Duodenal mucosa (tissue), 2 donors: Measurements from ENCODE around the gene DIAPH3.

ENCODE experiments used
- H3K27ac ChIP-seq: one replicate; pipeline ENCODE4 v1.7.0; 2013; ENCODE audit warnings: low read depth, low read length
- H3K27me3 ChIP-seq, 2 donors: one replicate each; pipeline ENCODE4 v1.7.0; 2013; ENCODE audit warnings: low read length in 2 of 2, control low read depth in 1 of 2; ENCODE audit not compliant: insufficient read depth in 2 of 2, control insufficient read depth in 1 of 2
- H3K36me3 ChIP-seq, 2 donors: one replicate each; pipeline ENCODE4 v1.7.0; 2013; ENCODE audit warnings: low read length in 2 of 2, control low read depth in 1 of 2; ENCODE audit not compliant: insufficient read depth in 2 of 2, control insufficient read depth in 1 of 2
- H3K4me1 ChIP-seq, 2 donors: one replicate each; pipeline ENCODE4 v1.7.0; 2013; ENCODE audit warnings: low read length in 2 of 2, control low read depth in 1 of 2; ENCODE audit not compliant: insufficient read depth in 2 of 2, control insufficient read depth in 1 of 2
- H3K4me3 ChIP-seq, 2 donors: one replicate each; pipeline ENCODE4 v1.7.0; 2013; ENCODE audit warnings: low read length in 2 of 2, low read depth in 1 of 2
- H3K9ac ChIP-seq, 2 donors: one replicate each; pipeline ENCODE4 v1.7.0; 2013; ENCODE audit warnings: low read length in 2 of 2, low read depth in 1 of 2
- H3K9me3 ChIP-seq, 2 donors: one replicate each; pipeline ENCODE4 v1.7.0; 2013; ENCODE audit warnings: low read length in 2 of 2, control low read depth in 1 of 2; ENCODE audit not compliant: control insufficient read depth in 1 of 2

DIAPH3 gene

DNA sequence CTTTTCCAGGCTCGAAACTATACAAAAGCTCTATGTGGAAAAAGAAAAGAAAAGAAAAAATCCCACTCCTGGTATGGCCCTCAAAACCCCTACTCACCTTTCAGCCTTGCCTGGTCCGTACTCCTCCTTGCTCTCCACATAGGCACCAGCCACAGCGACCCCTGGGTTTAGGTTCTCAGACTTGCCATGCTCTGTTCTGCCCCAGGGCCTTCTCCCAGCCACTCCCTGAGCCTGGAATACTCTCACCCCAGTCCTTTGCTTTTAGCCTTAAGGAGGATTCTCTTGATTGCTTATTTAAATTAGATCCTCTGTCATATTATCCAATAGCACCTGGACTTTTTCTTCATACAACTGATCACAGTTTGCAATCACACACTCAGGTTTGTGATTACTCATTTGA, 522.5 kb downstream of the DIAPH3 start:
- H3K27me3 ChIP-seq, result no peaks in the 10 kb centered on the region
- H3K36me3 ChIP-seq, result no peaks in the 10 kb centered on the region
- H3K4me1 ChIP-seq, result no peaks in the 10 kb centered on the region
- H3K9me3 ChIP-seq, result no peaks in the 10 kb centered on the region
- no peak overlapping the region for H3K9ac ChIP-seq
- no peak overlapping the region for H3K4me3 ChIP-seq
- no peak overlapping the region for H3K27ac ChIP-seq

DNA sequence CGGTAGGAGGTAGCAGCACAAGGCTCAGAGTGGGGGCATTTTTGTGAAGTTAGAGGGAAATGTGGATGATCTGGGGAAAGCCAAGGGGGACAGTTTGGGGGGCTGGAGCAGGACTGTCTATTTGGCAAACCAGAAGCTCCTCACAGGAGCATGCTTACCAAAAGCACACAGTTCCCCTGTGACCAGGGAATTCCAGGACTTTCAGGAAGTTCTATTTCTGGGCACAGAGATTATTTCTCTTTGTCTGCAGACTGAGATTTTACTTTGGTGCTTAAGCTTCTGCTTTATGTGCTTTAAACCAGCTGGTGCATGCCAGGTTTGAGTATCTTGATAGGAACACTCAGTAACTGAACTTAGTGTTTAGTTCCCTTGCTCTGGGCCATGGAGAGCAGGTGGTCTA, 525.3 kb downstream of the DIAPH3 start:
- H3K4me3 ChIP-seq, result no peak overlapping the region

DNA sequence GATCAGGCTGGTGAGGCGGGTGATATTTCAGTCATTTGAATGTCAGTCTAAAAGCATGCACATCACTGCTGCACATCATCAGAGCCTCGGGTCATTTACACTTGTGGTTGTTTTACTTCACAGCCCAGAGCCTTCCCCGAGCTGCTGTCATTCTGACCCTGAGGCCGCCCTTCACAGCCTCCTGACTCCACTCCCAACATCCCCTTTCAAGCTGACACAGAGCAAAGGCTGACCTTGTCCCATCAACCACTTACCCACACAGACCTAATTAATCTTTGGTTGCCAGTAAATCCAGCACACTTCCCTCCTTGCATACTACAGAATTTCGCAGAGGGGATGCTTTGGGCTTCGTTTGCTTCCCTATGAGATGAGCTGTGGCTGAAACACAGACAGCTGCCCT, 528.1 kb downstream of the DIAPH3 start:
- H3K4me1 ChIP-seq, result no peaks in the 10 kb centered on the region
- H3K9ac ChIP-seq, result no peak overlapping the region
- H3K4me3 ChIP-seq, result no peak overlapping the region
- no peaks in the 10 kb centered on the region for H3K27me3 ChIP-seq
- no peaks in the 10 kb centered on the region for H3K9me3 ChIP-seq
- no peaks in the 10 kb centered on the region for H3K36me3 ChIP-seq
- no peak overlapping the region for H3K27ac ChIP-seq

More for the DNA sequence above, 525.3 kb downstream of the DIAPH3 start:
- Histone ChIP-seq H3K9me3 (no peaks in the 10 kb centered on the region), H3K27me3 (no peaks in the 10 kb centered on the region), H3K27ac (no peak overlapping the region), H3K9ac (no peak overlapping the region), H3K36me3 (no peaks in the 10 kb centered on the region), H3K4me1 (no peaks in the 10 kb centered on the region)

DNA sequence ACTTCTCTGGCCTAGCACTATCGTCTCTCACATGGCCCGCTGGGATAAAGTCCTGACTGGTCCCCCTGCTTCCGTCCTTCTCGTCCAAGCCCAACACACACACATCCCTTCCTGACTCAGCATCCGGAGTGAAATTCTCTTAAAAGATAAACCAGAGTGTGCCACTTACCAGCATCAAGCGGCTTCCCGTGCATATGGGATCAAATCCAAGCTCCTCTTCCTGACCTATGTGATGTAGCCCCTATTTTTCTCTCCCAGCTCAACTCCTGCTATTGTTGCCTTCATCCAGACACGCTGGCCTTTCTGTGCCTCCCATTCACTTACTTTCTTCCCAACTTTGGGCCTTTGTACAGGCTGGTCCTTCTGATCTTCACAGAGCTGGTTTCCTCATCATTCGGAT, 530.4 kb downstream of the DIAPH3 start:
- H3K9ac ChIP-seq, result no peak overlapping the region
- H3K27me3 ChIP-seq, result no peaks in the 10 kb centered on the region
- no peaks in the 10 kb centered on the region for H3K4me1 ChIP-seq
- no peak overlapping the region for H3K4me3 ChIP-seq
- H3K36me3 ChIP-seq, result no peaks in the 10 kb centered on the region
- H3K27ac ChIP-seq, result no peak overlapping the region
- H3K9me3 ChIP-seq, result no peaks in the 10 kb centered on the region

DNA sequence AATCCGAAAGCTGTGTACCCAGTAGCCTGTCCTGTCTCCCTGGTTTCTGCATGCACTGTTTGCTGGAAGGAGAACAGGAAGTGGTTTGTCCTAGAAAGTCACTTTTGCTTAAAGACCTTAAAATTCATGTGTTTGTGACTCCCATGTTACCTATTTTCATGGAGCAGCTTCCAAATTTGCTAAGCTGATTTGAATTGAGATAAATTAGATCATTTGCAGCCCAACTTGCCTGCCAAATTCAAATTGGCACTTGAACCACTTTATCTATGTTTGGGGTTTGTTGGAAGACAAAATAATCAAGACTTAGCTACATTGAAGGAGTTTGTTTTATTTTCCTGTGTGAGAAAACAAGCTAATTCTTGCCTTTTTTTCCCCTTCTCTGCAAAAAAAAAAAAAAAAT, 532.5 kb downstream of the DIAPH3 start:
- Histone ChIP-seq H3K4me3 (no peak overlapping the region), H3K4me1 (no peaks in the 10 kb centered on the region), H3K9me3 (no peaks in the 10 kb centered on the region), H3K36me3 (no peaks in the 10 kb centered on the region), H3K27me3 (no peaks in the 10 kb centered on the region), H3K27ac (no peak overlapping the region), H3K9ac (no peak overlapping the region)

DNA sequence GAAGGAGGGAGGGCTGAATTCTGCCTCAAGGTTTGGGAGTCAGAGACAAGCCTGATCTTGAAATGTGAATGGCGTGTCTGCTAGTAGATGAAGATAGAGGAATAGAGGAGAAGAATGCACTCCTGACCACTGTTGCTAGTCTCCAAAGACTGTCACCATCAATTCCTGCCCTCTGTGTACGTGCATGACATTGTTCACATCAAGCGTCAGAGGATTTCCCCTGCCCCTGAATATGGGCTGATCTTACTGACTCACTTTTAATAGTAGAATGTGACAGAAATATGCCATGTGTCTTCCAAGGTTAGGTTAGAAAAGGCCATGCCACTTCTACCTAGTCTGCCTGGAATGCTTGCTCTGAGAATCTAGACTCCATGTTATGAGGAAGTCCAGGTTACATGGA, 538.6 kb downstream of the DIAPH3 start:
- Histone ChIP-seq H3K4me3 (no peak overlapping the region), H3K9me3 (no peaks in the 10 kb centered on the region), H3K9ac (no peak overlapping the region)

DNA sequence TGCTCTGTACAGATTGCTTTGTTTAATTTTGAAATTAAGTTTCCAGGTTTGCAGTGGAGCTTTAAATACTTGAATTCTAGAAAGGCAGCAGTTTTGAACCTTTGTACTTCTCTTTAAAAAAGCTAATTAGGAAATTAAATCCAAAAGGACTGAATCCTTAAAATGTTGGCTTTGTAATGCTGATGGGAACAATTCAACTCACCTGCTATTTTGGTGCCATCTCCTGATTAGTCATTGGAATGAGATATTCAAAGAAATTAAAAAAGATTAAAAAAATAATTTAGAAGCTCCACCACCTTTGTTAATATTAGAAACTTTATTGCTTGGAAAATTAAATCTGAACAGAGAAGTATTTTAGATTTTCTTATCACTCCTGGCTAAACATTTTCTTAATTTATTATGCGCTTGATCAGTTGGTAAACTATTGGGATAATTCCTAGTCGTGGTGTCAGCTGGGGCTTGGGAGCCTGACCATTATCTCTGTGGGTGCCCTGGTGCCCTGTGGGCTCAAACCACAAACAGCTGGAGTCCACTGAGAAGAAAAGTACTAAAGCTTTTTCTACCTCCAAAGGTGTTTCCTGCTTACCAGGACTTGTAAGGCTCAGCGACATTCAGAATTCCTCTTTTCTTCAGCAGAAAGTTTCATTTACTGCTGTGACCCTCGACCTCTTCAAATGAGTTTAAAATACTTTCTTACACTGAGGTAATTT, 540.4 kb downstream of the DIAPH3 start:
- no peak overlapping the region for H3K27ac ChIP-seq
- no peaks in the 10 kb centered on the region for H3K4me1 ChIP-seq
- H3K9me3 ChIP-seq, result peaks cover 0 to 3% of the 10 kb centered on the region in 2 donors
- no peak overlapping the region for H3K9ac ChIP-seq
- H3K36me3 ChIP-seq, result no peaks in the 10 kb centered on the region
- H3K4me3 ChIP-seq, result no peak overlapping the region
- no peaks in the 10 kb centered on the region for H3K27me3 ChIP-seq

More for the DNA sequence above, 538.6 kb downstream of the DIAPH3 start:
- H3K27me3 ChIP-seq, result no peaks in the 10 kb centered on the region
- no peak overlapping the region for H3K27ac ChIP-seq
- H3K36me3 ChIP-seq, result no peaks in the 10 kb centered on the region
- H3K4me1 ChIP-seq, result no peaks in the 10 kb centered on the region

DNA sequence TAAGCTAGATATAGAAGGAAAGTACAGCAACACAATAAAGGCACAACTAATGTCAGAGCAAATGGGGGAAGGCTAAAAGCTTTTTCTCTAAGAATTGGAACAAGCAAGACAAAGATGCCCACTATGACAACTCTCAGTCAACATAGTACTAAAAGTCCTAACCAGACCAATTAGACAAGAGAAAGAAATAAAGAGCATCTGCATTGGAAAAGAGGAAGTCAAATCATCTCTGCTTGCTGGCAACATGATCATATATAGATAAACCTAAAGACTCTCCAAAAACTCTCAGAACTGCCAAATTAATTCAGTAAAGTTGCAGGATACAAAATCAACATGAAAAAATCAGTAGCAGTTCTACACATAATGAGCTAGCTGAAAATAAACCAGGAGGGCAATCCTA, 542.0 kb downstream of the DIAPH3 start:
- Histone ChIP-seq H3K9me3 (peaks cover 3% of the 10 kb centered on the region in 2 donors), H3K4me1 (no peaks in the 10 kb centered on the region), H3K9ac (no peak overlapping the region), H3K4me3 (no peak overlapping the region), H3K36me3 (no peaks in the 10 kb centered on the region), H3K27ac (no peak overlapping the region), H3K27me3 (no peaks in the 10 kb centered on the region)
